Stimulated activated CD8-positive, alpha-beta memory T cell treated with anti-CD3 and anti-CD28 coated beads, Interleukin-2, amount 100 ng/mL, for 48 hours (primary cell): Measurements from ENCODE around the gene EIF3D.

ENCODE experiments used
- DNase-seq, 2 donors: peaks; one replicate each; pipeline ENCODE4 v3.0.0-alpha.2; 2020; ENCODE audit warnings: low read depth in 2 of 2

EIF3D gene

DNA sequence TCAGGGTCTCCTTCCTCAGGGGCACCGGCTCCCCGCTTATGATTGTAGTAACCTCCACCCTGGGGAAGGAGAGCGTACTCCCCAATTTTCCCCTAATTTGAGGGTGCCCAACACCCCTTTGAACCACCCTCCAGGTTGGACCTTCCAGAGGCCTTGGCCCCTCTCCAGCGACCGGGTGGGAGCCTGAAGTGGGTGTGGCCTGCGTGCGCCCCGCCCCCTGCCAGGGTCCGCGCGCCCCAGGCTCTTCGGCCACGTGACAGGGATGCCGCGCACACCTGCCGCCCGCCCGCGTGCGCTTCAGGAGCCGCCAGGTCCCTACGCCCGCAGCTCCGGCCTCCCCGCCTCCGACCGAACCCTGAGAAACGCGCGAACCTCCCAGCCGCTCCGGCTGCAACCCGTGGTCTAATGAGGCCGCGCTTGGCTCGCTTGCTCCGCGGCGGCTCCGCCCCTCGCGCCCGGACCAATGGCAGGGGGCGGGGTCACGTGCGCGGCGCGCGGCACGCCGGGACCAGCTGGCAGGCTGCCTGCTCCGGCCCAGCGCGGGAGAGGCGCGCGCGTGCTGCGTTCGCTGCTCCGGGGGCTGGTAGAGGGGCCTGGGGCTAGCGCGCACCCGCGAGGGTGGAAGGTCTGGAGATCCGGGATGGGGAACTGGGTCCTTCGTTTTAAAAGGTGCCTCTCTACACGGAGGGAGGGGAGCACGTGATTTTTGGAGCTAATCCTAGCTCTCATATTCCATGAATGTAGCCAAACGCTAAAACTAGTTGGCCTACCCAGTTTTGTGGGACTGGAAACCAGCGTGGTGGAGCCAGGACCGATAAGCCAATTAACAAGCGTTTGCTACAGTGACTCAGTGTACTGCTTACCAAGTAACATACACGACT lies 22.1 kb downstream of the EIF3D start, which contains the start of gene FOXRED2:
Gene FOXRED2, minus strand, starts transcription at position 404 of the 881 bp plus-strand sequence. CDS start 618 bp downstream, outside the sequence.
- peak; percentile 81 to 87 for DNase-seq

DNA sequence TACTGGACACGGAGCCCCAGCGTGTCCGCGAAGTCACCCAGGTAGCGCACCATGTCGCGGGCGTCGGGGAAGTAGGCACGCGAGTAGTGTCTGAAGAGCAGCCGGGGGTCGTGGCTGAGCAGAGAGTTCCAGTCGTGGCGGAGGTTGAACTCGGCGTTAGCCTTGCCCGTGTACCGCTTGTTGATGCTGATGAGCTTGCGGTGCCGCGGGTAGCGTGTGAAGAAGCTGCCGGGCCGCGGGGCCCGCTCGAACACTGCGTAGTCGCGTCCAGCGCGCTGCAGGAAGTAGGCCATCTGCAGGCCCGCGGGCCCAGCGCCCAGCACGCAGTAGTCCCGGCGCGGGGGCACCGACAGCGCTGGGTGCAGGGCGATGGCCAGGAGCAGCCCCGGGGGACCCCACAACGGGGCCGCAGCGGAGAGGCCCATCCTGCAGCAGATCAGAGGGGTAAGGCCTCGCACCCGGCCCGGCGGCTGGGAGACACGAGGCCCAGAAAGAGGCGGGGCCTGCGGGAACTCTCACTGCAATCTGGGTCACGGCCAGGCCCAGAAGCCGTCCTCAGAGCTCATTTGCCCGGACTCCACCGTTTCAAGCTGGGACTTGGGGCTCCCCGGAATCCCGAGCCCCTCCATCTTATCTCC lies 22.8 kb downstream of the EIF3D start:
- no peak for DNase-seq

DNA sequence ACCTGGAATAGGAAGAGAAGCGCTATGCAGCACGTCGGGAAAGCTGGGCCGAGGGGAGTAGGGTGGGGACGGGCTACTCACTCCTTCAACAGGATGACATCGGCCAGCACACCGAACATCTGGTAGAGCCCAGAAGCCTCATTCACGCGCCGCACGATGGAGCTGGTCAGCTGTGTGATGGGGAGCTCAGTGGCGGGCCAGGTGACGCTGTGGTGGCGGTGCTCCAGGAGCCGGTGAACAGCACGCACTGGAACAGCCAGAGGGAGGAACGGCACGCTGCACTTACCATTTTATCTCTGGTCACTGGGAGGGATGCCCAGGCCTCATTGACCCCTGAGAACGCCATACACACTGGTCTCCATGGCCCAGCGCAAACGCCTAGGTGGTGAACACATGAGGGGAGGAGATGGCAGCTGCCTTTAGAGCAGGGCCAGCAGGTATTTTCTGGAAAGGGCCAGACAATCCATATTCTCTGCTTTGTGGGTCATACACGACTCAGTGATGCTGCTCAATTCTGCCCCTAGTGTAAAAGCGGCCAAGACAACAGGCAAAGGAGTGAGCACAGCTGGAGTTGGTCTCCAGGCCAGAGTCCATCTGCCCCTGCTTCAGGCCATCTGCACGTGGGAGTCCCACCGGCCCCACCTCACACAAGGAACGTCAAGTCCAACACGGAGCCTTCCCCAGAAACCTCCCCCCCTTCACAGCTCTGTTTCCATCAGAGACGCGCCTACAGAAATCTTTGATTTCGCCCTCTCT lies 30.9 kb downstream of the EIF3D start:
- DNase-seq = no peak

DNA sequence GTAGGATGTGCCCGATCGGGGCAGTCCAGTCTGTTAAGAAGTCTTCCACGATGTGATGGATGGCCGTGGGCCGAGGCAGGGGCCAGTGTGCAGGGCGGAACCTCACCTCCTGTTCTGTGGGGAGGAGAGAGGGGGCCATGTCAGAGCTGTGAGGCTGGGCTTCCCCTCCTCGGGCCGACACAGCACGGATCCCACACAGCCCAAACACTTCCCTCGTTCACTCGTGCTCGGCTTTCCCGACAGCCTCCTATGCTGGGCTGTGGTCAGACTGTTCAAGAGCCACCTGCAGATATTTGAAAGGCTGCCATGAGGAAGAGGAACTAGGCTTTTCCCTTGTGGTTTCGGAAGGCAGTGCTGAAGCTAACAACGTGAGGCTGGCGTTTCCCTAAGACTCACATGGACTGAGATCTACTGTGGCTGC lies 35.3 kb downstream of the EIF3D start:
- DNase-seq = no peak

DNA sequence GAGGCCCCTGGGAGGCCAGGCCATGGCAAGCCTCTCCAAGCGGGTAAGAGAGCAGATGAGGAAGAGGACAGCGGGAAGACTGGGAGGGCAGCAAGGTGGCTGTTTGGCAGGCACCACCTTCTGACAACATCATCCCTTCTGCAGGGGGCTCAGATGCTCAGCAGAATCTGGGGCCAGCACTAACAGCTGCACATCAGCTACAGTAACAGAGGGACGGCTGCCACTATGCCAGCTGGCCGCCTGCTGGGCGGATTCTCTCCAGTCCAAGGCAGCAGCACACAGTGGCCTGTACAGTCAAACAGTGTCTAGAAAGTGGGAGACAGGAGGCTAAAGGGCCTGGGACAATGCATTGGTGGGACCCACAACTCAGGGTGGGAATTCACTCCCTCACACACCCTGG lies 36.9 kb downstream of the EIF3D start:
- no peak for DNase-seq

DNA sequence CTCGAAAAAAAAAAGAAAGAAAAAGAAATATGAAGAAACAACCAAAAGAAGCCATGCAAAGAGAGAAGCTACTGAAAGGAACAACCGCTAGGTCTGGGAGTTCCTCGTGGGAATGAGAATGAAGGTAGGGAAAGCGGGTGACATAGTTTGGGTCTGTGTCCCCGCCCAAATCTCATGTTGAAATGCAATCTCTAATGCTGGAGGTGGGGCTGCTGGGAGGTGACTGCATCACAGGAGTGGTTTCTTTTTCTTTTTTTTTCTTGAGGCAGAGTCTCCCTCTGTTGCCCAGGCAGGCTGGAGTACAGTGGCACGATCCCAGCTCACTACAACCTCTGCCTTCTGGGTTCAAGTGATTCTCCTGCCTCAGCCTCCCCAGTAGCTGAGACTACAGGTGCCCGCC lies 37.8 kb downstream of the EIF3D start:
- no peak for DNase-seq

DNA sequence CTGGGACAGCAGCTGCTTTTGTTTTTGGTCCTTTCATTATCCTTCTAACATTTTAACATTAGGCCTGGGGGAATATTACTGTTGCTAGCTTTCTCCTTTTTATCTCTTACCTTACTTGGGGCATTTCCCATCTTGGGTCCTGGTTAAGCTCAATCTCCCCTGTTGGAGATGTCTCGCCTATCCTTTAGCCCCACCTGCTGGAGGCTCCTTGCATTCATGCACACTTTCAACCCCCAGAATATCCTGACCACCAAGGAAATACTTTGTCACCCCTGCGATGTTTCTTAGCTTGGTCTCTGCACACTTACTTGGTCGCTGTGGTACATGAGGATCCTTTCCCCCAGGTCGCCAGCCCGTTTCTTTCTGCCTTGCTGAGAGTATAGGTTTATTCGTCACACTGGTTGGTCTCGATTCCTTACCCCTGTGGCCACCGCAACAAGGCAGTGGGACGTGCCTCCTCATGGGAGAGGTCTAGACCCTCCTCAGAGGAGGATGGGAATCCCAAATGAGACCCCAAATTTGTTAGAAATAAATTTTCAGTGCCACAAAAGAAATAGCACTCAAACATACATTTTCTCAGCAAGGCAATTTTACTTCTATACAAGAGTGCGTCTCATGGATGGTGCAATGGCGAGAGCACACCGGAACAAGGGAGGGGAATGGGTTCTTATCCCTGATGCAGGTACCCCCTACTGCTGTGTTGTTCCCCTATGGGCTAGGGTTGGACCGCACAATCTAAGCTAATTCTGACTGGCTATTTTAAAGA lies 42.2 kb downstream of the EIF3D start:
- DNase-seq = peak; percentile 42 to 48

DNA sequence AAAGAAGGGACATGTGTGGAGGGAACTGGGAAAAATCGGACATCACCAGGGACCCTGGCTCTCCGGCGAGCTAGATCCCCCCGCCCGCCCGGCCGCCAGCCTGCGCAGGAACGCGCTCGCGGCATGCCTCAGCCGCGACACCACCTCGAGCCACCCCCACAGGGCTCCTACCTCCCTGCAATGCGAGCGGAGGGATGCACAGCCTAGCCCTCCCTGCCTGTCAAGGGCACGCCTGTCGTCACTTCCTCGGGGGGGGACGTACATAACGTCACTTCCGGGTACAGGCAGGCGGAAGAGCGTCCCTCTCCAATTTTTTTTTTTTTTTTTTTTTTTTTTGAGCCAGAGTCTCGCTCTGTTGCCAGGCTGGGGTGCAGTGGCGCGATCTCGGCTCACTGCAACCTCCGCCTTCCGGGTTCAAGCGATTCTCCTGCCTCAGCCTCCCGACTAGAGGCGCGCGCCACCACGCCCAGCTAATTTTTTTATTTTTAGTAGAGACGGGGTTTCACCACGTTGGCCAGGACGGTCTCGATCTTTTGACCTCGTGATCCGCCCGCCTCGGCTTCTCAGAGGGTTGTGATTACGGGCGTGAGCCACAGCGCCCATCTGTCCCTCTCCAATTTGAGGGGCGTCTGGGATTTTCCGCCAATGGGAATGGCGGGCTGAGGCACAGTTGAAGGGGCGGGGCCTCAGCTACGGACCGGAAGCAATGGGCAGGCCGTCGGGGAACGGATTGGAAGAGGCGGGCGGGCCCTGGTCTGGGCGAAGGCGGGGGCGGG lies 47.4 kb downstream of the EIF3D start, which contains the start of gene TXN2:
Gene TXN2, minus strand, starts transcription at position 248 of the 776 bp plus-strand sequence. CDS start 803 bp downstream, outside the sequence.
- peak; percentile 94 to 97 for DNase-seq

DNA sequence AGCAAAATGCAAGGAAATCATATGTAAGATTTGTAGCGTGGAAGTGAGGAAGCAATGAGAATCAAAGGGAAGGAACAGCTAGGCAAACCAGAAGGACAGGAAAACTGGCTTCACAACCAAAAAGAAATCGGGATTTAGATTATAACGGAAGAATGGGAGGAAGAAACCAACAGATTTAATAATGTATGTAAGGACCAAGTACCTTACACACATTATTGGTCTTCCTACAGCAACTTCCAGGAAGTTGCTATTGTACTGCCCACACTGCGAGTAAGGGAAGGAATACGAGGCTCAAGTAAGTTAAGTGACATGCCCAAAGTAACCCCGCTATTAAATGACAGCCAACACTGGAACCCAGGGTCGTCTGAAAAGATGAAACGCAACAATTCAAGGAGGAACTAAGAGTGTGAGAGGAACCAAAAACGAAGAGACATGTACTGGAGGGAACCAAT lies 48.0 kb downstream of the EIF3D start:
- no peak for DNase-seq

DNA sequence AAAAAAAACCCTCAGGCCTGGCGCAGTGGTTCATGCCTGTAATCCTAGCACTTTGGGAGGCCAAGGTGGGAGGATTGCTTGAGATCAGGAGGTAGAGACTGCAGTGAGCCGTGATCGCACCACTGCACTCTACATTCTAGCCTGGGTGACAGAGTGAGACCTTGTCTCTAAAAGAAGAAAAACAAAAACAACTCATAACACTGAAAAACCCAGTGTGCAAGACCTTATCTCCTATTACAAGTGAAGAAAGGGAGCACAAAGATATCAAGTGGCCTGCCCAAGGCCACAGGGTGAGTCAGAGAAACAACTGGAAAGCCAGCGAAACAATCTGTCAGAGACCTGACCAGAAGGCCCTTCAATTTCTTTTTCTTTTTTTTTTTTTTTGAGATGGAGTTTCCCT lies 50.0 kb downstream of the EIF3D start:
- no peak for DNase-seq

DNA sequence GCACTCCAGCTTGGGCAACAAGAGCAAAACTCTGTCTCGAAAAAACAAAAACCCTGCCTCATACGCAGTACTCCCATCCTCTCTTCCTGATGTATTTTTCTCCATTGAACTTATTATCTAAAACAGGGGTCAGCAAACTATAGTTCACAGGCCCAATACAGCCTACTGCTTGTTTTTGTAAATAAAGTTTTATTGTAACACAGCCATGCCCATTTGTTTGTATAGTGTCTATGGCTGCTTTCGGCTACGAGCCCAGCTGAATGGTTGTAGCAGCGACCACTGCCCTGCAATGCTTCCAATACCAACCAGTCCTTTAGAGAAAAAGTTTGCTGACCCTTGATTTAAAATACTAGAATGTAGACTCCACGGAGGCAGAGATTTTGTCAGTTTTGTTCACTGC lies 53.6 kb downstream of the EIF3D start:
- no peak for DNase-seq

DNA sequence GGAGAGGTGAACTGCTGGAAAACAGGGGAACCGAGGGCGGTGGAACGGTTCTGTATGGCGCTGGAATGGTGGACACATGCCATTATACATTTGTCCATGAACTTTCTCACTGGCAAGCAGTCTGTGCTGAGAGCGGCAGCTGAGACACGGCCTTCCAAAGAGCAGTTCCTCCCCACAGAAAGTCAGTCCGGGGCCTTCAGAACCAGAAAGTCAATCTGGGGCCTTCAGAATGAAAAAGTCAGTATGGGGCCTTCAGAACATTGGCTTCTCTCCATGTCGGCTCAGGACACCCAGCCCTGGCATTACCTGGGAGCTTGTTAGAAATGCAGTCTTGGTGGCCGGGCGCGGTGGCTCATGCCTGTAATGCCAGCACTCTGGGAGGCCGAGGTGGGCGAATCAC lies 56.3 kb downstream of the EIF3D start:
- DNase-seq = no peak

DNA sequence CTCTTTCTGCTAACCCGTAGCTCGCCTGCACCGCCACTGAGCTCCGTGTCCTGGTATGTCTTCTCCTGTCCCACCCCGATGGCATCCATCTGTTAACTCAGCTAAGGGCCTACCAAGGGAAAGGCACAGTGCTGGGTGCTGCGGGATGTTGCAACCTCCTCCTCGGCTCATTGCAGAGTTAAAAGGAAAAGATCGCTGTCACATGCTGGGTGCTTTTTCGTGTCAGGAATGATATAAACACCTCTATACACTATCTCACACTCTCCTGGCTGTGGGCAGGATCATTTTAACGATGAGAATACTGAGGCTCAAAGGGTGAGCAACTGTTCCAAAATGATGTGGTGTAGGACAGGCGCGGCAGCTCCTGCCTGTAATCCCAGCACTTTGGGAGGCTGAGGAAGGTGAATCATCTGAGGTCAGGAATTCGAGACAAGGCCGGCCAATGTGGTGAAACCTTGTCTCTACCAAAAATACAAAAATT lies 57.6 kb downstream of the EIF3D start:
- no peak for DNase-seq

DNA sequence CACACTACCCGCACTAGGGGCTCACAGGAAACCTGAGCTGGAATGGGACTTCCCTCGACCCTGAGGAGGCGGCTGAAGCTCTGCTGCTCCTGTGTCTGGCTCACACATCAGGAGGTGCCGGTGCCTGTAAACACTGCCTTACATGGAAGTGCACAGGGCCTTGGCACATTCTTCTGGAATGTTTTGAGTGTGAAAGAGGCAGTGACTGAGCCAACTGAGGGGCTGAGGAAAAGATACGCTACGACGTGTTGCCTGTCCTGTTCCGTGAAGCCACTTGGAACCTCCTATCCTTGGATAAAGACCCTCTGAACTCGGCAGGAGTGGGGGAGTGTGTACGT lies 58.0 kb downstream of the EIF3D start:
- DNase-seq = no peak

DNA sequence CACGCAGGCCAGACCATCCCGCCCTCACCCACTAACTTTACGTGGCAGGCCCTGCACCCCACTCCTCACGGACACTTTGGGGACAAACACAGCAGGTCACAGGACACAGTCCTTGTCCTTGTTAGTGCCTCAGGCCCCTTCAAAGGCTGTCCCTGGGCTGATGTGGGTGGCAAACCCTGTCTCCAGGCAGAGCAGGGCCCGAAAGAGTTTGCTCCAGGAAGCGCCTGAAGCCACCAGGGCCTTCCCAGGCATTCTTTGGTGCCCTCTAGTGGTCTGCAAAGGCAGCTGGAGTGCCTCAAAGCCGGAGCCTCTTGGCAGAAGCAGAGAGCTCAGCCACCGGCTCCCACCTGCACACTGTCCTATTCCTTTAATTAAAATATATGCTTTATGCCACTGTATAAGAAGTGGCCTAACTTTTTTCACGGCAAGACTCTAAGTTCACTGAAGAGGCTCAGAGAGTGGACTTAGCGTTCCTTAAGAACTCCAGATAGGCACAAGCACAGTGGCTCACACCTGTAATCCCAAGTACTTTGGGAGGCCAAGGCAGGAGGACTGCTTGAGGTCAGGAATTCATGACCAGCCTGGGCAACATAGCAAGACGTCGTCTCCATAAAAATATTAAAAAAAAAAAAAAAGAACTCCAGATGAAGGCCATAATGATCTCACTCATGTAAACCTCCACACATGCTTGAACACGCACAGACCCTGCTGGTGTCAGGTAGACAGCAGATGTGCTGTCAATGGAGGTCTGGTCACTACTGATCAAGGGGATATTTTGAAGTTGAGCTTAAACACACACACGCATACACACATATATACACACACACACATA lies 58.6 kb downstream of the EIF3D start:
- peak; percentile 58 to 63 for DNase-seq

DNA sequence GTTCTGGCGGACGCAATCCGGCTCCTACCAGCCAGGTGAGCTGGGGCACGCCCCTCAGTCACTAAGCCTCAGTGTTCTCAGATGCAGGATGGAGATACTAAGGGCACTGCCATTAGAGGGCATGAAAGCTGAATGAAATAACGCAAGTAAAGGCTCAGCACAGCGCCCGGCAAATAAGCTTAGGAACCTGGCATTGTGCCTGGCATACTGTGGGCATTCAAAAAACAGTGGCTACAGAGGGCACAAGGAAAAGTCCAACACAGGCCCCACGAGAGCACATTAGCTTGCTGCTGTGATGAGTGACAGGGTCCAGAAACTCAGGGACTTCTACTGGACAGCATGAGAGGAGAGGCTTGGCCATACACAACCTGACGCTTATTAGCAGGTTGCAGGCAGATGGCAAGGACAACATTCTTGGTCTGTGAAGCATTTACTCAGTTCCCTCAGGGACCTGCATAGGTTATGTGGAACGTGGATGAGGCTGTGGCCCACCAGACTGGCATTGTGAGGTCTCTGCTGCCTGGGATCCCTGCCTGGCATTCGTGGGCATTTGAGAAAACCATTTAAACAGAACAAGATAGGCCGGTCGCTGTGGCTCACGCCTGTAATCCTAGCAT lies 59.8 kb downstream of the EIF3D start:
- DNase-seq = no peak

DNA sequence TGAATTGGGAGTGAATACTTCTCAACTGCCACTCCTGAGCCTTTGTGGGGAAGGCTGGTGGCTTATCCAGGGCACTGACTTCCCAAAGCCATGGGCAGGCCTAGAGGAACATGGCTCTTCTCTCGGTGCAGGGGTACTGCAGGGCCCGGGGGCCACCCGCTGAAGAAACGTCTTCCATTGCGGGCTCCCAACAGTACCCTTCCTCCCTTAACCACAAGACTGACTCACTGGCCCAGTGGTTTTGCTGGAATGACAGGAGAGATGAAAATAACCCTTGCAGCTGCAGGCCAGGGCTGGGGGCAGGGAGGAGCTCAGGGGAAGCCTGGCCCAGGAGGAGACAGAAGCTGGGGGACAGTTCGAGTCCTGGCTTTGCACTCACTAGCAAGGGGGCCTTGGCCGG lies 61.0 kb downstream of the EIF3D start:
- DNase-seq = no peak

DNA sequence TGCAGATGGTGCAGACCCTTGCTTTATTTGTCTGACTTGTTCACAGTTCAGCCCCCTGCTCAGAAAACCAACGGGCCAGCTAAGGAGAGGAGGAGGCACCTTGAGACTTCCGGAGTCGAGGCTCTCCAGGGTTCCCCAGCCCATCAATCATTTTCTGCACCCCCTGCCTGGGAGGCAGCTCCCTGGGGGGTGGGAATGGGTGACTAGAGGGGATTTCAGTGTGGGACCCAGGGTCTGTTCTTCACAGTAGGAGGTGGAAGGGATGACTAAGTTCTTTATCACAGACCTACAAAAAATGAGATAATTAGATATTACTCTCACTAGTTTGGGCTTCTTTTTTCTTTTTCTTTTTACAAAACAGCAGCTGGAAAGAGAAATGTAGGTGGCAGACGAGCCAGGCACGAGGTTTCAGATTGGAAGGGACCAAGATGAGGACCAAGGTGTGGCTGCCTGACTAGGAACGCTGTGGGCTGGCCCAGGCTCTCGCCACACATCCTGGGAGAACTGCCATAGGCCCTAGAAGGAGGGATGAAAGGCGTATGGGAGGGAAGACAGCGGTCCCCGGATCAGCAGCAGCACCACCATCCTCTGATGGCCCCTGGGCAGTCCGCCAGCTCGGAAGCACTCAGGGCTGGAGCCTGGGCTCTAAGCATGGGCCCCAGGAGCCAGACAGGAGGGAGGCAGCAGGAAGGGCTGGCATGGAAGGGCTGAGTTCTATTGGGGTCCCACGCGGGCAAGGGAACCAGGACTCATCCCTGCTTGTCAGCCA lies 61.7 kb downstream of the EIF3D start:
- DNase-seq = no peak
